ENCODE measurements around the gene ZFP1. TPM values are rescaled to one million over a fixed set of nuclear protein-coding genes. Genes with fewer than 3 reads are reported as not detected.

ZFP1 gene
- total RNA-seq, 1 donor from 2014 or later, result 11.3 TPM

- no peaks in the 10 kb centered on the region for H3K36me3 ChIP-seq
- no peak overlapping the region for H3K4me3 ChIP-seq
- no peaks in the 10 kb centered on the region for H3K9me3 ChIP-seq
- intact Hi-C loops (cut with DNase I), result no loop called here
- H3K4me1 ChIP-seq, result peaks cover 61% of the 10 kb centered on the region
- peak overlapping the region; percentile 73 for H3K27ac ChIP-seq
- DNase-seq (ENCODE audit: extremely low spot score in 2 of 2), result no peak
- TF ChIP-seq CTCF (IDR thresholded peaks at IDR 0.05) (no peak), POLR2A (IDR thresholded peaks at IDR 0.05) (no peak), POLR2AphosphoS5 (IDR thresholded peaks at IDR 0.05; ENCODE audit: insufficient read depth in 1 of 2, low read depth in 1 of 2) (peak in 1 of 2 donors; percentile 46)
- H3K27me3 ChIP-seq, result no peaks in the 10 kb centered on the region
Observed at GRCh38 chr16:75105306-75106061, 42.8 kb upstream of the ZFP1 start.

- intact Hi-C loops (cut with DNase I), result no loop called here
- Histone ChIP-seq H3K27me3 (no peaks in the 10 kb centered on the region), H3K36me3 (no peaks in the 10 kb centered on the region), H3K4me1 (peaks cover 71% of the 10 kb centered on the region), H3K4me3 (no peak overlapping the region), H3K27ac (peak overlapping the region; percentile 81), H3K9me3 (no peaks in the 10 kb centered on the region)
- TF ChIP-seq POLR2A (IDR thresholded peaks at IDR 0.05), result no peak
- TF ChIP-seq POLR2AphosphoS5 (IDR thresholded peaks at IDR 0.05; ENCODE audit: insufficient read depth in 1 of 2, low read depth in 1 of 2), result no peak
- no peak for TF ChIP-seq CTCF (IDR thresholded peaks at IDR 0.05)
- DNase-seq (ENCODE audit: extremely low spot score in 2 of 2), result peak in 1 of 2 donors; percentile 94
Observed at GRCh38 chr16:75106351-75107274, 41.7 kb upstream of the ZFP1 start.

- intact Hi-C loops (cut with DNase I), result no loop called here
- Histone ChIP-seq H3K4me1 (peaks cover 74% of the 10 kb centered on the region), H3K4me3 (no peak overlapping the region), H3K27ac (peak overlapping the region; percentile 81), H3K9me3 (no peaks in the 10 kb centered on the region), H3K36me3 (no peaks in the 10 kb centered on the region), H3K27me3 (no peaks in the 10 kb centered on the region)
- no peak for TF ChIP-seq POLR2A (IDR thresholded peaks at IDR 0.05)
- TF ChIP-seq POLR2AphosphoS5 (IDR thresholded peaks at IDR 0.05; ENCODE audit: insufficient read depth in 1 of 2, low read depth in 1 of 2), result no peak
- TF ChIP-seq CTCF (IDR thresholded peaks at IDR 0.05), result no peak
- DNase-seq (ENCODE audit: extremely low spot score in 2 of 2), result no peak
Observed at GRCh38 chr16:75107505-75107904, 40.8 kb upstream of the ZFP1 start.

- peak; percentile 92 to 97 for DNase-seq (ENCODE audit: extremely low spot score in 2 of 2)
- intact Hi-C loops (cut with DNase I), result no loop called here
- H3K36me3 ChIP-seq, result no peaks in the 10 kb centered on the region
- no peaks in the 10 kb centered on the region for H3K27me3 ChIP-seq
- TF ChIP-seq POLR2AphosphoS5 (IDR thresholded peaks at IDR 0.05; ENCODE audit: insufficient read depth in 1 of 2, low read depth in 1 of 2) (peak; percentile 52 to 66), POLR2A (IDR thresholded peaks at IDR 0.05) (no peak)
- no peak overlapping the region for H3K4me3 ChIP-seq
- peak overlapping the region; percentile 81 for H3K27ac ChIP-seq
- H3K4me1 ChIP-seq, result peaks cover 74% of the 10 kb centered on the region
- H3K9me3 ChIP-seq, result no peaks in the 10 kb centered on the region
Observed at GRCh38 chr16:75108792-75109731, 39.3 kb upstream of the ZFP1 start.

Data from vagina (tissue), 2 donors.